Dermis microvascular lymphatic vessel endothelial cell (primary cell): Measurements from ENCODE around the gene COL1A2. TPM values are rescaled to one million over a fixed set of nuclear protein-coding genes. Genes with fewer than 3 reads are reported as not detected.

ENCODE experiments used
- DNase-seq, 2 donors: peaks; one replicate each; pipeline versions ENCODE4 v3.0.0 to v3.0.0-alpha.2; 2010; ENCODE audit warnings: low read depth in 2 of 2
- total RNA-seq: library from RNA; depleted of rRNA; stranded (reverse); fragments of >200 nt; gene quantifications from 2 replicates; pipeline ENCODE4 v1.2.1, GENCODE V29; 2014

Gene COL1A2
- total RNA-seq: 0.39 and 9.2 TPM in 2 replicates

DNA sequence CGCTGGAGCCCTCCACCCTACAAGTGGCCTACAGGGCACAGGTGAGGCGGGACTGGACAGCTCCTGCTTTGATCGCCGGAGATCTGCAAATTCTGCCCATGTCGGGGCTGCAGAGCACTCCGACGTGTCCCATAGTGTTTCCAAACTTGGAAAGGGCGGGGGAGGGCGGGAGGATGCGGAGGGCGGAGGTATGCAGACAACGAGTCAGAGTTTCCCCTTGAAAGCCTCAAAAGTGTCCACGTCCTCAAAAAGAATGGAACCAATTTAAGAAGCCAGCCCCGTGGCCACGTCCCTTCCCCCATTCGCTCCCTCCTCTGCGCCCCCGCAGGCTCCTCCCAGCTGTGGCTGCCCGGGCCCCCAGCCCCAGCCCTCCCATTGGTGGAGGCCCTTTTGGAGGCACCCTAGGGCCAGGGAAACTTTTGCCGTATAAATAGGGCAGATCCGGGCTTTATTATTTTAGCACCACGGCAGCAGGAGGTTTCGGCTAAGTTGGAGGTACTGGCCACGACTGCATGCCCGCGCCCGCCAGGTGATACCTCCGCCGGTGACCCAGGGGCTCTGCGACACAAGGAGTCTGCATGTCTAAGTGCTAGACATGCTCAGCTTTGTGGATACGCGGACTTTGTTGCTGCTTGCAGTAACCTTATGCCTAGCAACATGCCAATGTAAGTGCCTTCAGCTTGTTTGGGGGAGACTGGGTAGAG lies at the start of gene COL1A2:
Gene COL1A2 (plus strand): TSS at position 459 of the 704 bp plus-strand sequence. CDS start 137 bp downstream, at position 596.
- peak in 1 of 2 donors; percentile 28 for DNase-seq

DNA sequence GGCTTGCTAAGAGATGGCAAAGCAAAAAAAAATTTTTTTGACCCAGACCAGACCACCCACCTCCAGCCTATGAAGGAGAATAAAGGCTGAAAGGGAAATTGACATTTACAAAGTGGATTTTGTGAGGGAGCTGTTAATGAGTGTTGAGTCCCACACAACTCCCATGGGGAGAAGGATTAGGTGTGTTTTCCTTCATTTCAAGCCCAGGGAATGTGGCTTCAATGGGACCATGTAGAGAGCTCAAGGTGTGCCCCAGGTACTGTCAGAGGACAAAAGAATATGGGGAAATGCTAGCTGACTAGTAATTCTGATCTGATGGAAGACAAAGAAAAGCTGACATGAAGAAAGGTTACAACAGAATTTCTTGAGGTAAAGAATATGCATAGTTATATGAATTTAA lies 48.8 kb upstream of the COL1A2 start:
- no peak for DNase-seq

DNA sequence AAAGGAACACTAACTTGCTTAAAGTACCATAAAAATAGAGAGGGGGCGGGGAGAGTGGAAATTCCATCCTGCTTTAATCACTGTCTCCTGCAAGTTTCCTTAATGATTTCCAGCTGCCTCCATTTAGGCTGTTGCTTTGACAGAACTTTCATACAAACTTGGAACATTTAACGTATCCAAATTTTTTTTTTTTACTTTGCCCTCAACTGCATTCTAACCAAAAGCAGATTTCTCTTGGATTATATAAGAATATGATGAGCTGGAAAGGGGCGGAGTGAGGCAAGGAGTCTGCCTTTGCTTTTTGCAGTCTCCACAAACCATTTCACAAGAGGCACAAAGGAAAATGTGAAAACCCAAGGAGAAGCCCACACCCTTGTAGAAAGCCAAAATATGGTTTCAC lies 46.6 kb upstream of the COL1A2 start:
- no peak for DNase-seq

DNA sequence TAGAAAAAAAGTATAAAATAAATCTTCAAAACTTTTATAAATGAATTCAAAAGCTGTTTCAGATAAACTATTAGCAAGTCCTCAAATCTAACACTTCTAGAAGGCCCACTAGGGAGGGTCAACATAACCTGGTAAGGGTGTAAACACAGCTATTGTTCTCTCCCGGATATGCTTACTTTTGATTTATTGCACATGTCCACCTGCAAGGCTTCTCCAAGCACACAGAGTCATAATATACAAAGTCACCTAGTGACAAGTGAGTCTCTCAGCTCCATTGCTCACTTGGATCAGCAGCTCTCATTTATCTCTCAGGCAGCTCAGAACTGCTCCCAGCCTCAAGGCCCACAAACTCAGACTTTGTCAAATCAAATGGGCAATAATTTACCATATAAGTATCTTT lies 44.0 kb upstream of the COL1A2 start:
- no peak for DNase-seq

DNA sequence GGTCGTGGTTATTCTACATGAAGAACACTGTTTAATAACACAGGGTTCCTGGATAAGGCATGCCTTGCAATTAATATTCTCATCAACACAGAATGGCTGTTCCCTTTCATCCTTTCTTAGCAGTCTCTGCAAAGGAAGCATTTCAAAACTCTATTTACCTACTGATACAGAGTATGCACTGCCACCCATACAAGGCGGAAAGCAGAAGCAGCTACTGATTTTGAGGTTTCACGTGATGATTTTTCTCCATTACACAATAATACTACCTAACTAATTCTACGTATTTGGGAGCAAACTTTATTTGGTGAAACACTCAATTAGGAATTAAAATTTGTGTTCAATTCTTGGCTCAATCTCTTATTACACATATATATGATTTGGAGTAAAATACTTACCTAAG lies 43.0 kb upstream of the COL1A2 start:
- no peak for DNase-seq

DNA sequence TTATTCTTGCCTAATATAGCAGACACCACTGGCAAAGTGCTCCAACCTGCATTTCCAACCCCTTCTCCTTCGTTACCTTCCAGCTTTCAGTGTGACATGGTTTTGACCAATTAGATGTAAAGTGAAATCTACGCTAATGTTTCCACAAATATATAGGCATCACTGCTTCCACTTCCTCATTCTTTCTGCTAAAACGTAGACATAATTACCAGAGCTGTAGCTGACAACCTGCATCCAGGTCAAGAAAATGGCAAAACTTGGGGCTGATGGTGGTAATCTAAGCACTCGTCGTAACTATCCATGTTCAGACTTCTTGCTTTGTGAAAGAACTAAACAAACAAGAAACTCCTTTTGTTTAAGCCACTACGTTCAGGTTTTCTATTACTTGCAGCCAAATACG lies 41.8 kb upstream of the COL1A2 start:
- DNase-seq: no peak

DNA sequence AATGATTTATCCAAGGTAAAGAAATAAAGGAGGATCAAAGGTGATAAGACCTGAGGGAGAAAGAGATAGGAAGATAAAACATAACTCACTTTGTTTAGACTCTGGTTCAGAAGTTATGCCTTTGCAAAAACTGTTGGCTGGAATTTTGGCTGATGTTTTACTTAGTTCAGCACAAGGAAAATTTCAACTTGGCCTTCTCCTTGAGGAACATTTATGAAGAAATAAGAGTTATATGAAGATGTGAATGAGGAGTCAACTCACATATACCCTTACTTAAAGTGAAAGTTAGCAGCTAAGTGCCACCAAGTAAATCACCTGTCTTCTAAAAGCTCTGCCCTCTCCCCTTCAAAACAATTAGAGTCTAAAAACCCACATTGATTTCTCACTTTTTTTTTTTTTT lies 39.7 kb upstream of the COL1A2 start:
- DNase-seq: no peak

DNA sequence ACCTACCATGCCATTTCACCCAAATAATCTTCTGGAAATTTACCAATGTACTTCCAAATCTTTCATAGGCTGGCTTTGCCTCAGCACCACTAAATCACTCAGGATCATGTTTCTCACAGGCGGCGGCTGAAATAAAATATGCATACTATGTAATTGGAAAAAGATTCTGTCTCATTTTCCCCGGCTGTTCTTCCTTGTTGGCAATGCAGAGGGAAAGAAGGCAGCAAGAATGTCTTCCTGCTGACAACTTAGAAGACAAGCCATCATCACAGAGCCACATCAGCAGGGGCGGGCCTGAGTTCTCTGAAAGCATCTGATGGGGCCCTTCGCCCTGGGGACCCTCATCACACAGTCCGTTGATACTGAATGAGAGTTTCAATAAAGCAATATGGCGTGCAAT lies 39.2 kb upstream of the COL1A2 start:
- no peak for DNase-seq

DNA sequence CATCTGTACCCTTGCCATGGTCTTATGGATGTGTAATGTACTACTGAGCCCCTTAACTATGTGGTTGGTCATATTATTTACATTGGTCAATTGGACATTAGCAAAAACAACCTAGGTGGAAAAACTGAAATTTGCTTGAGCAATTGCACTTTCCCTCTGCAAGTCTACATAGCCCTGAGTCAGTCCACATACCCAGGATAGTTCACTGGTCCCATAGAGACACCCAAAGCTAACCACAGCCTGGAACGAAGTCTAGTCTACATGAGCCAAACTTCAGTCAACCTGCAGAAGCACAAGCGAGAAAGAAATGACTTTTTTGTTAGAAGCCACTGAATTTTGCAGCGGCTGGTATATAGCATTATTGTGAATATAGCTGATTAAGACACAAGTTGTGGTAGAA lies 37.6 kb upstream of the COL1A2 start:
- no peak for DNase-seq

DNA sequence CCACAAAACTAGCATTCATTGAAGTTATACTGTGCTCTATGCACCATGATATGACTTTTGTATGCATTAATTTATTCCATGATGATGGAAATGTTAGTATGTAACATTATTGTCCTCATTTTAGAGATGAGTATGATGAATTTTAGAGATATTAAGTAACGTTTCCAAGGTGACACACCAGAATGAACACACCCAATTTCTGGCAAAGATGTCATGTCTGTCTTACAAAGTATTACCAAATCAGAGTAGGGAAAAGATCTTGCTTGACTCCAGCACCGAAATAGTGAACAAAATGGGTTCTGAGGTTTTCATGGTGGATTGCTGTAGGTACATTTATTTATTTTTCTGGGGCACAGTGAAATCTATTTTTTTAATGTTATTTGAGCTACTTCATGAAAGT lies 33.8 kb upstream of the COL1A2 start:
- no peak for DNase-seq

DNA sequence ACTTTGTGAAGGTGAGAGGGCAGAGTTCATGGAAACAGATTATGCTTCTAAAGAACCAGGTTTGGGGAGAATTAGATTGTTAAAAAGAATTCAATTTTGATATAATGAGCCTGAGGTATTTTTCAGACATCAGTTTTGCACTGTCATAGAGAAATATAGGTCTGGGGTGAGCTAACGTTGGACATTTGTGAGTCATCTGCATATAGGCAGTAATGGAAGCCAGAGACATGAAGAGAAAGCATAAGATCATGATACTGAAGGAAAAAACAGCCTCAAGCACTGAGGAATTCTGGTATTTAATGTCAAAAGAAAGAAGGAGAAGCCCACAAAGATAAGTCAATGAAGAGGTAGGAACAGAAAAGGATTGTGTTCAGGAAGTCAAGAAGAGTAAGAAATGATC lies 32.4 kb upstream of the COL1A2 start:
- no peak for DNase-seq

DNA sequence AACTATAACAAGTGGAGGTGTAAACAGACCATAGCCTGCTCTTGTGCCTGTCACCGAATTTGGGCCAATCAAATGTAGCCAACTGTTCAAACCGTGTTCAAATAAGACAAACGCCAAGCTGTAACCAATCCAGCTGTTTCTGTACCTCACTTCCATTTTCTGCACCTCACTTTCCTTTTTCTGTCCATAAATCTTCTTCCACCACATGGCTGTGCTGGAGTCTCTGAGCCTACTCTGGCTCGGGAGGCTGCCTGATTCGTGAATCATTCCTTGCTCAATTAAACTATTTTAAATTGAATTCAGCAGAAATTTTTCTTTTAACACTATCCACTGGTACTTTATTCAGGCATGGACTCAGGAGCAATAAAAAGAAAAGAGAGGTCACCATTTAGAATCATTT lies 29.9 kb upstream of the COL1A2 start:
- no peak for DNase-seq

DNA sequence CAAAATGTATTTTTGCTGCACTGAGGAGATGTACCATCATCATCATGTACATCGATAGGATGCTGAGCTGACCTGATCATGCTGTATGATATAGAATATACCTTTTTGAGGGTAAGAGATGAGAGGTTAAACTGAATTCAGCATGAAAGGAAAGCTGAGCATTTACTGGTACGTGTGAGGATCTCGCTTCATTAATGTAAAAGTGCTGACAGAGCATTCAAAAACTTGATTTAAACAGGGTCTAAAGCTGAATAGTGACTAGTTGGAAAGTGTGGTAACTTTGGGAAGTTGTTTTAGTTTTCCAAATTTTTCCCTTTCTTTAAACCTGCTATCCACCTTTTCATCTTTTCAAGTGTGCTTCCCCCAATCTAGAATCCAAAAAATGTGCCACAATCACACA lies 28.5 kb upstream of the COL1A2 start:
- no peak for DNase-seq

DNA sequence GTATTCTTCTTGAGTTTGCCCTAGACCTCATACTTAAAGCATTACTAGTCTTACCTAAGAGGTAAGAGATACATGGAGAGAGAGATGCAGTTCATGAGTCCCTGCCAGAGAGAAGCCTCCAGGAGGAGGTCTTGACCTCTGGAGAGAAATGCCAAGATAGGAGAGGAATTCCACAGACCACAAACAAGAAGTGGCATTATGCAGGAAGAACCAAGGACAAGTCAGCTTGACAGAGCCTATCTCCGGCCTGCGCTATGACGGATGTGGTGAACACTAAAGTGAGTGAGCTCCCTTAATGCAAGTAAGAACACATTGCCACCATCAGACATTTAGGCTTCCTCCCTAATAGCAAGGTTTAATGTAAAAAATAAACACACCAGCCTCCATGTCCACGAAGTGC lies 27.9 kb upstream of the COL1A2 start:
- DNase-seq: no peak

DNA sequence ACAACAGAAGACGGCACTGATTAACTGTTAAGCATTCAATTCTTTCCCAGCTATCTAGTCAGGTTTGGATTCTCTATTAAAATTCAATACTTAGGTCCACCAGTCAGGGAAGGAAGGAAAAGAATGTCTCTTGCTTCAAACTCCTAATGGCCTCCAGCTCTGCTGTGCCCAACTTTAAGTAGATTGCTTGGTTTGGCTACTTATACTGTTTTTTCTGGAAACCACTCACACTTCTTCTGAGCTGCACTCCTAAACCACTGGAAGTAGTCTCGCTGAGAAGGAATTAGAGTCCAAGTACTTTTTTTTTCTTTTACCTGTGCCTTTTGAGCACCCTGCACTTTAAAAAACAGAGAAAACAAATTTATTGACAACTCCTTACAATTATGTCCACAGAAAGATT lies 26.7 kb upstream of the COL1A2 start:
- DNase-seq: peak in 1 of 2 donors; percentile 47

DNA sequence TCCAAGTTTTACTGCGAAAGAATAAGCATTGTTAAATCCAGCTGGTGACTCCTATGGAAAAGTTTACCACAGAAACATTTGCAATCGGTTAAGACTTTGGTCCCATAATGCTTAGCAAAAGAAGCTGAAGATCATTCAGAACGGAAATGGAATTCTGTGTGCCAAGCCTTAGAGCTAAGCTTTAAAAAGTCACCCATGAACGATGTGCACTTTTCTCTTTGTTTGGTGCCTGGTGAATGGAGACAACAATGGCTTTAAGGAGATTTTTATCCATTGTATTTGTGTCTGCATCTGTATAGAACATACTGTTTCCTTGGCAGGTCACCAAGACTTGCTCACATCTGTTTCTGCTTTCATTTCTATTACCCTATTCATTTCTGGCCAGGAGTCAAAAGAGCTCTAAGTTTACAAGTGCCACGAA lies 26.3 kb upstream of the COL1A2 start:
- peak in 1 of 2 donors; percentile 91 for DNase-seq

DNA sequence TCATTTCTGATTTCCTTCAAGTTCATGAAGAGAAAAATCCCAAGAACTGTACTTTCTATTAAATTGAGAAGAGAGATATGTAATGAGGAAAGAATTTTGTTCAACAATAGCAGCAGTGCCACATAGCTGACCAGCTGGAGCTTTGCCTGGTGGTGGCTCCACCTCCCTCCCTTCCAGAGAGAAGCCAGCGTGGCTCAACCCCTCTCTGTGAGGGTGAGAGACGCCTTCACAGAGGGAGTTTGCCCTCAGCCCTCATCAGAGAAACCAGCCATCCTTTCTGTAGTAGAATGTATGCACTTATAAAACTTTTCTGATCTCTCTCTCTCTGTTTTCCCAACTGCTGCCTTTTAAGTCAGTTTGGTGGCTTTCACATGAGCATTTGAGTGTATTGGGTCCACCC lies 20.5 kb upstream of the COL1A2 start:
- peak in 1 of 2 donors; percentile 64 for DNase-seq

DNA sequence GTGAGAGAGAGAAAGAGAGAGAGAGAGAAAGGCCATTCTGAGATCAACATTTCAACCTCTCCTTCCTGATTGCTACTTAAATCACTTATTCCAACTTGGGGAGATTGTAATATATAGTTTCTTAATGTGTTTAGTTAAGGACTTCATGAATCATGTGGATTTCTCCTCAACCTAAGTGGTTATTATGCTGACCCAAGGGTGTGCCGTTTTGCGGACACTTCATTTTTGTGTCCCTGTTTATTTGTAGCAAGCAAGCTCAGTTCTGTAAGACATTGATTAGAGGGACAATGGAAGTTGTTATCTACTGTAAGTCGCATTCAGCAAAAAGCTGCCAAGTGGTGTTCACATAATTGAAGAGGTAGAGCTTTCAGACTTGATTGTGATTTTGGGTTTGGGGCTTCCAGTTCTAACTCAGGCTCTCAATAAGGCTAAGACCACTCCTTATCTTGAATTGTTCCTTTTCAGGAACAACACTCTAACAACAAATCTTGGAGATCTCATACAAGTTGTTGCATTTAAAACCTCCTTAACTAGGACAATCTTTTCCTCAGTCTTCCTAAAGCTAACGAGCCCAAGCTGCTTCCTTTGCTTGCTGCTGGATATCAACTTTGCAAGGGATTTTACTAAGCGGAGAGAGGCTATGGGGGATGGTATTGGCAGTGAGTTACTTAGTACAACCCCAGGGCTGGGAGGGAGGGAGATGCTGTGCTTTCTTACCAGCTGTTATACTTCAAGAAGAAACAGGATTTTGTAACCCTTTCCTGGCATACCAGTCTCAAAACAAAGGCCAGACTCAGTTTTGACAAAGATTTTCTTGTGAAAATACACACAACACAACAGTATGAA lies 19.8 kb upstream of the COL1A2 start:
- no peak for DNase-seq

DNA sequence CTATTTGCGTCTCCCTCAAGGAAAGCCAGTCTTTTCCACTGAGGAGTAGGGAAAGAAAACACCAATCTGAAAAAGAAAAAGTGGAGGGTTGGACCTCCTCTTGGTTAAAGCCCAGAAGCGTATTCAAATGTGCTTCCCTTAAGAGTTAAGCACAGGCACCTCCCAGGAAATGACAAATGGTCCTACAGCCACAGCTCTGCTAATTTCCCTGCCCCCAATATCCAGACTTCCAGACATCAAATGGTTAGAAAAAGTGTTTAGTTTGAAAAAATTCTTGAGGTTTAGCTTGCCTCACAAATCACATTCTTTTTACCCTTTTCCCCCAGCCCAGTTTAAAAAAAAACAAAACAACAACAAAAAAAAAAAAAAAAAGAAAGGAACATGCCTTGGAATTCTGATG lies 19.0 kb upstream of the COL1A2 start:
- DNase-seq: peak in 1 of 2 donors; percentile 28

DNA sequence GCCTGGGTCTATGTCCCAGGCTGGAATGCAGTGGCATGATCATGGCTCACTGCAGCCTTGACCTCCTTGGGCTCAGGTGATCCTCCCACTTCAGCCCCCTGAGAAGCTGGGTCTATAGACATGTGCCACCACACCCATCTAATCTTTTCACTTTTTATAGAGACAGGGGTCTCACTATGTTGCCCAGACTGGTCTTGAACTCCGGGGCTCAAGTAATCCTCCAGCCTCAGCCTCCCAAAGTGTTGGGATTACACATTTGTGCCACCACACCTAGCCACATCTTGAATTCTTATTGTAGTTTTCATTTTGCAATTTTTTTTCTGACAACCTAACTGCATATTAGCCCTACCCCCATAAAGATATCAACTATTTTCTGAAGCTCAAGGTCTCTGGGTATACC lies 18.4 kb upstream of the COL1A2 start:
- no peak for DNase-seq

DNA sequence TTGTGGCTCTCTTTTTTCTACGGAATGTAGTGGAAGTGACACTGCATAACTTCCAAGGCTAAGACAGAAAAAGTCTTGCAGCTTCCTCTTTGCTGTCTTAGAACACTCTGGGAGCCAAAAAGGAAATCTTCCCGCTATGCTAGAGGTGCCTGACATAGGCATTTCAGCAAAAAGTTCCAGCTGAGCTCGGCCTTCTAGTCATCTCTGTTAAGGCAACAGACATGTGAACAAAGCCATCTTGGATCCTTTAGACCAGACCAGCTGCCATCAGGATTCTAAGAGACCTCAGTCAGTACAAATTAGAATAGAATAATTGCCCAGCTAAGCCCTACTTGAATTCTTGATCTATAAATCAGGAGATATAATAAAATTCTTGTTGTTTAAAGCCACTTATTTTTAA lies 16.3 kb upstream of the COL1A2 start:
- DNase-seq: no peak

DNA sequence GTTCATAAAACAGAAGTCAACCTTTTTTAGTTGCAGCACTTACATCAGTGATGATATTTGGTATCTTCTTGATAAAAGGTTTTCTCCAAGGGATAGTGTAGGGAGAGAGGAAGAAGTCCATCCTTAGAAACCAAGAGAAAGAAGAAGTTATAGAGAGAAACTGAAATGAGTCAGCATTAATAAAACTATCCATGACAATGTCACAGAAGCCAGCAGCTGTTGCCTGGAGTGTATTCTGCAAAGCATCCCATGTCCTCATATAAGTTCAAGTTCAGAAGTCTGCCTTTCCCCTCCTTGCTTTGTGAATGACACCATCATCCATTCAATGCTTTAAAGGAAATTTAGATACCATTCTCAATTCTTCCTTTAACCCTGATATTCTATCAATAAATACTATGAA lies 14.4 kb upstream of the COL1A2 start:
- no peak for DNase-seq

DNA sequence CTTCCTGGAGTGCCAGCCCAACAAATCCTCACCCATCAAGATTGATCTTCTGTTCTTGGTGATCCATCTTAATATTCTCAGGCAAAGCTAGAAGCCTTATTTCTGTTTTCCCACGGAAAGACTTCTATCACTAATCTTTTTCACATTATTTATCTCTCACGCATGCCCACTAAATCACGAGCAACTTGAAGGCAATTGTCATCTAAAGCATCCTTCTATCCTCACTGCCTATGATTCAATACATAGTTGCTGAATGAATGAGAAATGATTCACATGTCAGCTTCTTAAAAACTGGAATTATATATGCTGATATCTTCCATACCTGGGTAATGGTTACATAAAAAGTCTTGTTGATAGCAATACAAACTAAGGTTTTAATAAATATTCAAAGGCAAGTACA lies 12.6 kb upstream of the COL1A2 start:
- DNase-seq: no peak
